IMR-90 (cell line): ENCODE data around the gene TCEAL3. TPM values are rescaled to one million over a fixed set of nuclear protein-coding genes. Genes with fewer than 3 reads are reported as not detected.

Source experiments
- ATAC-seq: fragments of 200-7000 bp; cut with Tn5 transposase; 2 replicates; pipeline ENCODE4 v1.9.1; 2020; ENCODE audit warnings: low read depth, mild to moderate bottlenecking, moderate library complexity
- BruUV-seq: library from RNA; stranded (reverse); fragments of 400-500 nt; replicated peaks from 2 replicates; lab custom pipeline; 2021; lab: Mats Ljungman, UMichigan
- CTCF ChIA-PET: fragments of 300-600 bp; formaldehyde crosslinking; extraction: SDS; loops from one replicate; lab custom pipeline; 2021; ENCODE audit warnings: antibody characterized with exemption; lab: Yijun Ruan, JAX
- POLR2A ChIA-PET: fragments of 300-600 bp; sonication (Branson Sonifier 250); formaldehyde crosslinking; loops from one replicate; lab custom pipeline; 2022; ENCODE audit warnings: antibody characterized with exemption; ENCODE audit not compliant: unreplicated experiment; lab: Charles Lee
- DNase-seq: peaks from one replicate; pipeline ENCODE4 v3.0.0; 2013
- H2AFZ ChIP-seq: replicated peaks from 2 replicates; pipeline ENCODE3; 2013; ENCODE audit warnings: low read length, mild to moderate bottlenecking; ENCODE audit not compliant: poor library complexity
- H2AK5ac ChIP-seq: 2 replicates; pipeline ENCODE4 v1.6.1; 2013; ENCODE audit warnings: low read depth, low read length, inconsistent platforms
- H2AK9ac ChIP-seq: replicated peaks from 2 replicates; pipeline ENCODE3; 2013; ENCODE audit warnings: mild to moderate bottlenecking, low read depth, low read length, moderate library complexity; ENCODE audit not compliant: poor library complexity
- H2BK120ac ChIP-seq: 2 replicates; pipeline ENCODE4 v1.6.1; 2013; ENCODE audit warnings: low read depth, low read length, inconsistent platforms
- H2BK15ac ChIP-seq: 3 replicates; pipeline ENCODE4 v1.6.1; 2013; ENCODE audit warnings: low read depth, low read length, inconsistent platforms
- H2BK20ac ChIP-seq: 2 replicates; pipeline ENCODE4 v1.6.1; 2013; ENCODE audit warnings: low read depth, mild to moderate bottlenecking, inconsistent platforms, low read length, moderate library complexity
- H2BK5ac ChIP-seq: 2 replicates; pipeline ENCODE4 v1.6.1; 2013; ENCODE audit warnings: mild to moderate bottlenecking, low read depth, low read length, inconsistent platforms; ENCODE audit not compliant: poor library complexity, severe bottlenecking
- H3K14ac ChIP-seq: replicated peaks from 2 replicates; pipeline ENCODE4 v1.6.1; 2013; ENCODE audit warnings: low read depth, low read length, inconsistent platforms
- H3K18ac ChIP-seq: 2 replicates; pipeline ENCODE4 v1.6.1; 2013; ENCODE audit warnings: low read depth, low read length, control low read depth
- H3K23ac ChIP-seq: 2 replicates; pipeline ENCODE4 v1.6.1; 2013; ENCODE audit warnings: low read depth, low read length, inconsistent platforms
- H3K27ac ChIP-seq: 2 replicates; pipeline ENCODE4 v1.5.1; 2013; ENCODE audit warnings: mild to moderate bottlenecking, control low read depth, low read length; ENCODE audit not compliant: insufficient read depth
- H3K27me3 ChIP-seq: 2 replicates; pipeline ENCODE4 v1.6.1; 2013; ENCODE audit warnings: low read length; ENCODE audit not compliant: control insufficient read depth, insufficient read depth
- H3K36me3 ChIP-seq: 2 replicates; pipeline ENCODE4 v1.6.1; 2013; ENCODE audit warnings: low read length, mixed read lengths; ENCODE audit not compliant: control insufficient read depth, insufficient read depth
- H3K4ac ChIP-seq: 2 replicates; pipeline ENCODE4 v1.6.1; 2013; ENCODE audit warnings: low read depth, low read length, inconsistent platforms
- H3K4me1 ChIP-seq: 2 replicates; pipeline ENCODE4 v1.6.1; 2013; ENCODE audit warnings: low read length, mixed read lengths; ENCODE audit not compliant: control insufficient read depth, insufficient read depth
- H3K4me2 ChIP-seq: 2 replicates; pipeline ENCODE4 v1.6.1; 2013; ENCODE audit warnings: low read depth, mild to moderate bottlenecking, control low read depth, low read length, moderate library complexity
- H3K4me3 ChIP-seq: 2 replicates; pipeline ENCODE4 v1.5.1; 2013; ENCODE audit warnings: low read depth, mild to moderate bottlenecking, control low read depth, low read length, moderate library complexity; ENCODE audit not compliant: insufficient read depth
- H3K56ac ChIP-seq: 2 replicates; pipeline ENCODE4 v1.6.1; 2013; ENCODE audit warnings: low read length, inconsistent platforms; ENCODE audit not compliant: insufficient read depth; ENCODE audit errors: extremely low read depth
- H3K79me1 ChIP-seq, 2 experiments: 2 replicates each; pipeline ENCODE4 v1.6.1; 2013; ENCODE audit warnings: low read length in 2 of 2, inconsistent platforms in 1 of 2, low read depth in 1 of 2
- H3K9ac ChIP-seq: 2 replicates; pipeline ENCODE4 v1.6.1; 2013; ENCODE audit warnings: low read depth, low read length, control low read depth
- H3K9me1 ChIP-seq: 2 replicates; pipeline ENCODE4 v1.6.1; 2013; ENCODE audit warnings: low read length, inconsistent platforms; ENCODE audit not compliant: insufficient read depth
- H3K9me3 ChIP-seq: 2 replicates; pipeline ENCODE4 v1.6.1; 2013; ENCODE audit warnings: low read length; ENCODE audit not compliant: control insufficient read depth, insufficient read depth
- H4K20me1 ChIP-seq: 2 replicates; pipeline ENCODE4 v1.6.1; 2013; ENCODE audit warnings: low read length, inconsistent platforms; ENCODE audit not compliant: insufficient read depth
- H4K5ac ChIP-seq: 2 replicates; pipeline ENCODE4 v1.6.1; 2013; ENCODE audit warnings: mild to moderate bottlenecking, low read depth, low read length, control low read depth
- H4K8ac ChIP-seq, 2 experiments: 2 replicates each; pipeline ENCODE4 v1.6.1; 2013; ENCODE audit warnings: low read depth in 2 of 2, low read length in 2 of 2, control low read depth in 1 of 2, inconsistent platforms in 1 of 2
- H4K91ac ChIP-seq: 2 replicates; pipeline ENCODE4 v1.6.1; 2013; ENCODE audit warnings: low read depth, low read length, inconsistent platforms; ENCODE audit not compliant: insufficient read depth
- CEBPB ChIP-seq: IDR thresholded peaks from 2 replicates; pipeline ENCODE4 v1.6.1; 2012; ENCODE audit warnings: low read depth, low read length, improper control_type of control experiment
- CHD1 ChIP-seq: IDR thresholded peaks from 2 replicates; pipeline ENCODE4 v1.6.1; 2012; ENCODE audit warnings: low read depth, low read length, improper control_type of control experiment
- MAFK ChIP-seq: IDR thresholded peaks from 2 replicates; pipeline ENCODE4 v1.6.1; 2012; ENCODE audit warnings: low read depth, low read length, improper control_type of control experiment
- RAD21 ChIP-seq: IDR thresholded peaks from 2 replicates; pipeline ENCODE4 v1.6.1; 2012; ENCODE audit warnings: low read length, improper control_type of control experiment
- WGBS, 2 experiments: methylation state at CpG; one replicate each; pipeline versions ENCODE4 v1.1.5 to v1.1.7; 2013; ENCODE audit warnings: missing lambda C conversion rate in 2 of 2; ENCODE audit not compliant: insufficient read length in 1 of 2; ENCODE audit errors: extremely low coverage in 2 of 2; 5-methylcytosine and 5-hydroxymethylcytosine counted together
- dilution Hi-C: fragments of 300-500 bp; cut with HindIII; formaldehyde crosslinking; loops from one replicate; pipeline ENCODE4 v1.14.3; 2018; ENCODE audit warnings: low sequenced_read_pairs; ENCODE audit not compliant: unreplicated experiment
- in situ Hi-C: fragments of 300-500 bp; cut with MboI; formaldehyde crosslinking; loops from 3 replicates; pipeline ENCODE4 v1.14.3; 2019; ENCODE audit warnings: low sequenced_read_pairs, inconsistent platforms, mixed read lengths
- intact Hi-C: fragments of 100-400 bp; cut with micrococcal nuclease; formaldehyde crosslinking; loops from 2 replicates; pipeline ENCODE4 v1.10.0; 2022
- polyA plus RNA-seq, 3 experiments: library from polyadenylated mRNA; depleted of rRNA; stranded (reverse); fragments of >200 nt; gene quantifications; 2 replicates each; pipeline ENCODE4 v1.2.3, GENCODE V29; 2012; ENCODE audit warnings: low replicate concordance in 1 of 3
- total RNA-seq: library from RNA; depleted of rRNA; stranded (reverse); fragments of >200 nt; gene quantifications from 2 replicates; pipeline ENCODE4 v1.2.3, GENCODE V29; 2012

TCEAL3 gene
- total and polyA plus RNA-seq, 2 of the 4 experiments (the other 2 are of a cell fraction) = 3.2 to 24.2 TPM

DNA sequence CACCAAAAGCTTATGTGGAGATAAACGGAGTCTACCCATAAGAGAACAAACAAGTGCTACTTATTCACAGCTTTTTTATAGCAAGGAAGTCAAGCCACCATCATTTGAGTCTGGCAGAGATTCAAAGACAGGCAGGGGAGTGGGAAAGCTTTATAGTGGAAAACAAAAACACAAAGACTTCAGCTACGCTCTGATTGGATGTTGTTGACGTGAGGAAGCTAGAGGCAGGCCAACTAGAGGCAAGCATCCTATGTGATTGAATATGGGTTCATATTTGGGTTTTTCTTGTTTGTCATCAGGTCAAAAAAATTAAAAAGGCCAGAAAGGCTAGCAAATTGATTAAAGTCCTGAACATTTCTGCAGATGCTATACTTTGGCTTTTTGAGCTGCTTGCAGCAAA lies 23.2 kb upstream of the TCEAL3 start:
- Histone ChIP-seq H2AK5ac (no peak overlapping the region), H3K36me3 (peaks cover 4% of the 10 kb centered on the region; the same call in 1 of the 2 replicates), H2AK9ac (no peak overlapping the region), H3K9ac (no peak overlapping the region), H3K4me3 (no peak overlapping the region), H2AFZ (no peak overlapping the region), H3K27me3 (no peaks in the 10 kb centered on the region), H3K79me1 (peaks cover 6 to 24% of the 10 kb centered on the region in 2 experiments; a peak in 2 of 4 replicates), H3K9me3 (no peaks in the 10 kb centered on the region), H3K56ac (no peak overlapping the region), H3K4me1 (no peaks in the 10 kb centered on the region; the same call in 1 of the 2 replicates), H3K27ac (no peak overlapping the region), H2BK120ac (no peak overlapping the region), H3K9me1 (no peaks in the 10 kb centered on the region; the same call in 1 of the 2 replicates), H2BK20ac (no peak overlapping the region), H4K91ac (no peak overlapping the region), H4K20me1 (no peaks in the 10 kb centered on the region), H3K23ac (0 out of 2 replicates have a peak overlapping the region, but pooled peaks have one; percentile 29), H3K4me2 (0 out of 2 replicates have a peak overlapping the region, but pooled peaks have one; percentile 16), H2BK15ac (no peak overlapping the region), H3K14ac (no peak overlapping the region), H3K4ac (no peak overlapping the region), H4K5ac (no peak overlapping the region), H3K18ac (no peak overlapping the region), H4K8ac (no peak overlapping the region), H2BK5ac (no peak overlapping the region)
- in situ Hi-C loops (no loop called here), dilution Hi-C loops (no loop called here), intact Hi-C loops (no loop called here)
- DNase-seq (no peak), ATAC-seq (no peak)
- ChIA-PET POLR2A (no interaction called here), CTCF (no interaction called here)
- BruUV-seq = no TSS peak
- no peak for TF ChIP-seq MAFK
- TF ChIP-seq CHD1 = no peak
- no peak for TF ChIP-seq RAD21
- TF ChIP-seq CEBPB = no peak
- 100% methylated on average over 1 of the region's 3 CpGs; no CpG with 5 or more reads in 1 of the 2 experiments for WGBS, 2 experiments
